Measurements from ENCODE around the gene STK33.

Gene STK33

GRCh38 chr11:8593935-8594909 is at the start of gene STK33:
TSS of gene STK33 (minus strand) at chr11:8594228. CDS start at chr11:8474905, 119,323 bp downstream.
- DNase-seq: peak; percentile 74 to 79

- peak; percentile 12 to 66 for DNase-seq
Measured at GRCh38 chr11:8642196-8642841, 48.3 kb upstream of the STK33 start.

- no peak for DNase-seq
Measured at GRCh38 chr11:8641332-8641731, 47.3 kb upstream of the STK33 start.

GRCh38 chr11:8640267-8640906 is 46.4 kb upstream of the STK33 start:
- no peak for DNase-seq

- no peak for DNase-seq
Measured at GRCh38 chr11:8639655-8640054, 45.6 kb upstream of the STK33 start.

- no peak for DNase-seq
Measured at GRCh38 chr11:8638300-8638699, 44.3 kb upstream of the STK33 start.

GRCh38 chr11:8636127-8636526 is 42.1 kb upstream of the STK33 start:
- DNase-seq: no peak

- DNase-seq: no peak
Measured at GRCh38 chr11:8634498-8634897, 40.5 kb upstream of the STK33 start.

GRCh38 chr11:8631395-8632118 is 37.5 kb upstream of the STK33 start:
- no peak for DNase-seq

- no peak for DNase-seq
Measured at GRCh38 chr11:8624698-8625097, 30.7 kb upstream of the STK33 start.

- no peak for DNase-seq
Measured at GRCh38 chr11:8621147-8621546, 27.1 kb upstream of the STK33 start.

GRCh38 chr11:8617063-8617462 is 23.0 kb upstream of the STK33 start:
- DNase-seq: peak in 1 of 2 experiments; percentile 25

- DNase-seq: no peak
Measured at GRCh38 chr11:8615291-8616032, 21.4 kb upstream of the STK33 start.

GRCh38 chr11:8614497-8614896 is 20.5 kb upstream of the STK33 start:
- no peak for DNase-seq

- DNase-seq: no peak
Measured at GRCh38 chr11:8613036-8613435, 19.0 kb upstream of the STK33 start.

GRCh38 chr11:8612522-8612921 is 18.5 kb upstream of the STK33 start:
- DNase-seq: no peak

- peak in 1 of 2 experiments; percentile 6 for DNase-seq
Measured at GRCh38 chr11:8610532-8611116, 16.6 kb upstream of the STK33 start.

- no peak for DNase-seq
Measured at GRCh38 chr11:8608652-8609051, 14.6 kb upstream of the STK33 start.

GRCh38 chr11:8605971-8606563 is 12.0 kb upstream of the STK33 start:
- no peak for DNase-seq

- peak; percentile 10 to 56 for DNase-seq
Measured at GRCh38 chr11:8604078-8604723, 10.2 kb upstream of the STK33 start.

- DNase-seq: no peak
Measured at GRCh38 chr11:8603696-8604077, 9.7 kb upstream of the STK33 start.

All from NCI-H524 (cell line).